DMS 273 (cell line): ENCODE data around the gene BLTP3B.

Experiments used
- DNase-seq: peaks from one replicate; lab custom pipeline; 2025; ENCODE audit not compliant: unreplicated experiment; lab: John Stamatoyannopoulos, UW

Gene BLTP3B

DNA sequence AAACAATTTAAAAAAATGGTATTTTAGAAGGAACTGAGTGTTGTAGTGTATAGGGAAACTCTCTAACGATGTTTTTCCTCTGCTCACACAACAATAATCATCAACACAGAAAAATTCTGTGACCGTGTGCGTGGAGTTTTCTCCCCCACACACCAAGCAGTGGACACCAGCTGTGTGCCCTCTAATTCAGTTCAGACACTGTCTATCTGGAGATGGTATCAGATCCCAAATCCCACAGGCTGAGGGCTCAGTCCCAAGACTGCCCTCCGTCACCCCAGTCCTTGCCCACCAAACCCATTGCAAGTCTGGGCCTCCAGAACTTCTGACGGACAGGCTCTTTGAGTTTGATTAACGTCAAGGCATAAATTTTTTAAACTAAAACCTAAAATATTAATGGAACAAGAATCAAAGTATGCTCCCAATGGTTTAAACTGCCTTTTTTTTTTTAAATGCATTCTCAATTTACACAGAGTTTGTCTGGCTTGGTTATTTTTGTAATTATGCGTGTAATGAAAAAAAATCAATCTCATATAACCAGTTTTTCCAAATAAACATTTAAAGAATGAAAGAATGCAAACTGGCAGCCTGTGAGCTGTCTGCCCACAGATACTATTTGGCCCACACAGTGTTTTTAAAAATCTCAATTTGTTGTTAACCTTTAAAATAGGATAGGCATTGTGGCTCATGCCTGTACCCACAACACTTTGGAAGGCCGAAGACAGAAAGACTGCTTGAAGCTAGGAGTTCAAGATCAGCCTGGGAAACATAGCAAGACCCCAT, 19.2 kb downstream of the BLTP3B start:
- no peak for DNase-seq

DNA sequence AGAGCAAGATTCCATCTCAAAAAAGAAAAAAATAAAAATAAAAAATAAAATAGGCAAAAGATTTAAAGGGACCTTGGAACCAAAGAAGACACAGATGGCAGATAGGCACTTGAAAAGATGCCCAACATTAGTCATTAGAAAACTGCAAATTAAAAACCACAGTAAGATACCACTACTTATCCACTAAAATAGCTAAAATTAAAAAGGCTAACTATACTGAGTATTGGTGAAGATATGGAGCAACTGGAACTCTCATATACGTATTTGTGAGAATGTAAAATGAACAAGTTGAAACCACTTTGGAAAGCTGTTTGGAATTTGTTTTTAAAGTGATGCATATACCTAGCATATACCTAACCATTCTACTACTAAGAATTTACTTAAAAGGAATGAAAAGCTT, 22.3 kb downstream of the BLTP3B start:
- DNase-seq: no peak

DNA sequence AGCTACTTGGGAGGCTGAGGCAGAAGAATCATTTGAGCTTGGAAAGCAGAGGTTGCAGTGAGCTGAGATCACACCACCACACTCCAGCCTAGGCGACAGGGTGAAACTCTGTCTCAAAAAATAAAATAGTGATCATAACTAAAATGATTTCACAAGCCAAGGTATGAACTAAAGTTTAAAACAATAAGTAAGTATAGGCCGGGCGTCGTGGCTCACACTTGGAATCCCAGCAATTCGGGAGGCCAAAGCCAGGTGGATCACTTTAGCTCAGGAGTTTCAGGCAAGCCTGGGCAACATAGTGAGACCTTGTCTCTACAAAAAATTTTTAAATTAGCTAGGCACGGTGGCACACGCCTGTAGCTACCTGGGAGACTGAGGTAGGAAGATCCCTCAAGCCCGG, 27.4 kb downstream of the BLTP3B start:
- no peak for DNase-seq

DNA sequence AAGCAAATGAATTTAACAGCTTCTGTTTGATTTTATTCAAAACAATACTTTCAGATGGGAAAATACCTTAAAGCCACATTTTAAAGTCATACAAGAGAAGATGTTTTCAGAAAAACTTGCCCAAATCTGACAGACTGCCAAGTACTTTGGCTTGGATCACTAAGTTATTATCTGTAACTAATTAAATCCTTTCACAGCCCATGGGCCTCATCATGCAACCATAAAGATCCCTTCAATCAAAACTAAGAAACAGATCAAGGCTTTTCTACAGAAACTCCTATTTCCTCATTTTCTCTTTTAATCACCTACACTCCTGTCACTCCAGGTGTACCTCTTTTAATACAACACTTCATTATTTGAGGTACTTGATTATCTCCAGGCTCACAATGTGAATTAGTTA, 28.1 kb downstream of the BLTP3B start:
- DNase-seq: no peak

DNA sequence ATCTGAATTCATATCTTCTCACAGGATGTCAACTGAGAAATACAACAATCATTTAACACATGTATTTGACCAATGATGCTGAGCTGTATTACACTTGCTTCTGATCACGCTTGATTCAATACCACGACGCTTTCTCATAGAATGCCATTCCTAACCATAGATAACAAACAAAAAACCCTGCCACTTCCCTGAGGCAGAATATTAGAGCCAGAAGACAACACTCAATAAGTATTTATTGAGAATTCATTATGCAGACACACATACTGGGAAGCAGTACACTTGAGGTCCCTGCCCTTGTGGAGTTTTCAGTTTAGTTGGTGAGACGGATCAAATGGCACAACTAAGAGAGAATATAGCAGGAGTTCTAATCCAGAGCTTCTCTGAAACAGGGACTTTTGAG, 32.4 kb downstream of the BLTP3B start:
- no peak for DNase-seq

DNA sequence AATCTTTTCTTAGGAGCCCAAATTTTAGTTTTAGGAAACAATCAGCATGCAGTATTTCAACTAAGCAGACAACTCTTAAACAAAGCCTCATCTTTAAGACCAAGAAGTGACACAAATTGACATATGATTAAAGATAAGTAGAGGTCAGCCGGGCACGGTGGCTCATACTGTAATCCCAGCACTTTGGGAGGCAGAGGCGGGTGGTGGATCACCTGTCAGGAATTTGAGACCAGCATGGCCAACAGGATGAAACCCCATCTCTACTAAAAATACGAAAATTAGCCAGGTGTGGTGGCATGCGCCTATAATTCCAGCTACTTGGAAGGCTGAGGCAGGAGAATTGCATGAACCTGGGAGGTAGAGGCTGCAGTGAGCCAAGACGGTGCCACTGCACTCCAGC, 35.8 kb downstream of the BLTP3B start:
- no peak for DNase-seq

DNA sequence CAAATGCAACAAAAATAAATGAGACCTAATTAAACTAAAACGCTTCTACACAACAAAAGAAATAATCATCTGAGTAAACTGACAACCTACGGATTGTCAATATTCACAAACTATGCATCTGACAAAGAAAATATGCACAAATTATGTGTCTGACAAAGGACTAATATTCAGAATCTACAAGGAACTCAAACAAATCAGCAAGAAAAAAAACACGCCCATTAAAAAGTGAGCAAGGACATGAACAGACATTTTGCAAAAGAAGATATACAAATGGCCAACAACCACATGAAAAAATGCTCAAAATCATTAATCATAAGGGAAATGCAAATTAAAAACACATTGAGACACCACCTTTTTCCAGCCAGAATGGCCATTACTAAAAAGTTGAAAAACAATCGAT, 37.0 kb downstream of the BLTP3B start:
- no peak for DNase-seq

DNA sequence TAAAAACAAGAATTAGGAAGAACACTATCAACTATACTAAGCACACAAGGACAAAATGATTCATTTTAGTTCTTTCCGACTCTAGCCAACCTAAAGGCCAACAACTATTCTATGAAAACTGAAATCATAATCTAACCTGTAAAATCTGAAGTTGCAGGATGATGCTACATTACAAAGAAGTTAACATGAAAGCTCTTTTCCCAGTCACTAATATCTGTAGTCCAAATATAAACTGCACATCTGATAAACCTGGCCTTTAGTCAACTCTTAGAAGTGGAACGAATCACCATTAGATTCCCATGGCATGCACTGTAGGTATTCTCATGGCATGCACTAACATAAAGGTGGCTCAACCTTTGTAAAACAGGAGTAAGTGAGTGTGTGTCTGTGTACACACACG, 41.7 kb downstream of the BLTP3B start:
- DNase-seq: no peak
